Activated CD4-positive, alpha-beta T cell treated with anti-CD3 and anti-CD28 coated beads, Interleukin-2, amount 50 U/mL, for 1 hour (primary cell): ENCODE measurements around the gene NCKAP1.
"Not testable (repeated sequence)": the region's sequence is repeated elsewhere in the genome, so short reads cannot be mapped to it uniquely, and the experiment has no call there.

ENCODE experiments used
- DNase-seq: peaks from one replicate; pipeline ENCODE4 v3.0.0-alpha.2; 2020

NCKAP1 gene

GRCh38 chr2:182904844-182905243, 133.4 kb downstream of the NCKAP1 start:
- no peak for DNase-seq

GRCh38 chr2:182903566-182903965, 134.7 kb downstream of the NCKAP1 start:
- no peak for DNase-seq

GRCh38 chr2:182901748-182902147, 136.5 kb downstream of the NCKAP1 start:
- DNase-seq = no peak

GRCh38 chr2:182898718-182899117, 139.5 kb downstream of the NCKAP1 start:
- DNase-seq = no peak

- DNase-seq = no peak
These were observed 141.1 kb downstream of the NCKAP1 start for GRCh38 chr2:182897137-182897536.

- no peak for DNase-seq
These were observed 142.5 kb downstream of the NCKAP1 start for GRCh38 chr2:182895798-182896197.

GRCh38 chr2:182895169-182895568, 143.1 kb downstream of the NCKAP1 start:
- DNase-seq = no peak

GRCh38 chr2:182894174-182894573, 144.1 kb downstream of the NCKAP1 start:
- DNase-seq = no peak

- DNase-seq = no peak
These were observed 144.6 kb downstream of the NCKAP1 start for GRCh38 chr2:182893666-182894065.

GRCh38 chr2:182893035-182893434, 145.2 kb downstream of the NCKAP1 start:
- not testable (repeated sequence) for DNase-seq

- no peak for DNase-seq
These were observed 146.6 kb downstream of the NCKAP1 start for GRCh38 chr2:182891611-182892010.

- DNase-seq = no peak
These were observed 147.4 kb downstream of the NCKAP1 start for GRCh38 chr2:182890773-182891378.

- DNase-seq = no peak
These were observed 148.0 kb downstream of the NCKAP1 start for GRCh38 chr2:182890305-182890704.

- DNase-seq = no peak
These were observed 150.4 kb downstream of the NCKAP1 start for GRCh38 chr2:182887753-182888415.

GRCh38 chr2:182887093-182887492, 151.2 kb downstream of the NCKAP1 start:
- DNase-seq = no peak

- DNase-seq = no peak
These were observed 152.5 kb downstream of the NCKAP1 start for GRCh38 chr2:182885771-182886170.

GRCh38 chr2:182883451-182883850, 154.8 kb downstream of the NCKAP1 start:
- no peak for DNase-seq

- DNase-seq = not testable (repeated sequence)
These were observed 158.2 kb downstream of the NCKAP1 start for GRCh38 chr2:182880100-182880499.

- DNase-seq = not testable (repeated sequence)
These were observed 161.6 kb downstream of the NCKAP1 start for GRCh38 chr2:182876653-182877052.

GRCh38 chr2:182870227-182870626, 168.0 kb downstream of the NCKAP1 start:
- DNase-seq = no peak

- DNase-seq = no peak
These were observed 170.0 kb downstream of the NCKAP1 start for GRCh38 chr2:182868054-182868796.

- no peak for DNase-seq
These were observed 170.7 kb downstream of the NCKAP1 start for GRCh38 chr2:182867426-182868053.
